HEK293 (cell line): ENCODE measurements around the gene GALNT2.

Source experiments
- SP2 ChIP-seq: fragments of 450-650 bp; formaldehyde crosslinking; IDR thresholded peaks from 2 replicates; pipeline ENCODE4 v1.5.1; 2016; ENCODE audit warnings: missing biosample characterization, missing genetic modification characterization
- YY1 ChIP-seq: fragments of 450-650 bp; formaldehyde crosslinking; IDR thresholded peaks from 2 replicates; pipeline ENCODE4 v1.5.1; 2018; ENCODE audit warnings: missing biosample characterization, missing genetic modification characterization
- YY2 ChIP-seq: fragments of 450-650 bp; formaldehyde crosslinking; IDR thresholded peaks from 2 replicates; pipeline ENCODE4 v1.5.1; 2016; ENCODE audit warnings: missing biosample characterization, missing genetic modification characterization
- ZNF140 ChIP-seq: fragments of 450-650 bp; formaldehyde crosslinking; IDR thresholded peaks from 2 replicates; pipeline ENCODE4 v1.5.1; 2016; ENCODE audit warnings: missing biosample characterization, missing genetic modification characterization
- ZNF223 ChIP-seq: fragments of 450-650 bp; formaldehyde crosslinking; IDR thresholded peaks from 2 replicates; pipeline ENCODE4 v1.5.1; 2016; ENCODE audit warnings: missing biosample characterization, missing genetic modification characterization
- ZNF23 ChIP-seq: fragments of 450-650 bp; formaldehyde crosslinking; IDR thresholded peaks from 2 replicates; pipeline ENCODE4 v1.5.1; 2016; ENCODE audit warnings: missing biosample characterization, missing genetic modification characterization, borderline replicate concordance
- TF ChIP-seq, protein P1 (sequence below): fragments of 450-650 bp; formaldehyde crosslinking; IDR thresholded peaks from 2 replicates; pipeline ENCODE4 v1.5.1; 2016; ENCODE audit warnings: missing biosample characterization, missing genetic modification characterization
- TF ChIP-seq, protein P2 (sequence below): fragments of 450-650 bp; formaldehyde crosslinking; IDR thresholded peaks from 2 replicates; pipeline ENCODE4 v1.5.1; 2016; ENCODE audit warnings: missing biosample characterization, missing genetic modification characterization
- TF ChIP-seq, protein P3 (sequence below): fragments of 450-650 bp; formaldehyde crosslinking; IDR thresholded peaks from 2 replicates; pipeline ENCODE4 v1.5.1; 2016; ENCODE audit warnings: missing biosample characterization, missing genetic modification characterization
- TF ChIP-seq, protein P4 (sequence below): fragments of 450-650 bp; formaldehyde crosslinking; conservative IDR thresholded peaks from 2 replicates; pipeline ENCODE4 v1.5.1; 2016; ENCODE audit warnings: low read depth, missing biosample characterization, missing genetic modification characterization
- TF ChIP-seq, protein P5 (sequence below): fragments of 450-650 bp; formaldehyde crosslinking; IDR thresholded peaks from 2 replicates; pipeline ENCODE4 v1.5.1; 2017; ENCODE audit warnings: missing biosample characterization, missing genetic modification characterization

DNA sequence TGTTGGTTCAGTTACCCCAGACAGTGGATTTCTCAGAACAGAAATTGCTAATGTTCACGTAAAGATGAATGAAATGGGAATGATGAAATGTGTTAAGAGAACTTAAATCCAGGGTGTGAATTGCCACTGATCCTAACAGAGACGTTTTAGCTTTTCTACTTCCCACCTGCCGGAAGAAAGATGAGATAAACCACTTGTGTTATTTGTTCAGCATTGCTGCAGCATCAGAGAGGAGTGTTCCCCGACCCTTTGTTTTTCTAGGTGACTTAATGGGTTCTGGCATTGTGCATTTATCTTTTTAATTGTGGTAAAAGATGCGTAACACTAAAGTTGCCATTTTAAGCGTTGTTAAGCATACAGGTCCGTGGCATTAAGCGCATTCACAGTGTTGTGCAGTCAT is 122.3 kb downstream of the GALNT2 start:
- TF ChIP-seq YY2 (tag by site-specific recombination) (no peak), YY1 (tag by site-specific recombination) (no peak), ZNF140 (tag by site-specific recombination) (no peak), SP2 (no peak), ZNF23 (tag by site-specific recombination) (no peak), ZNF223 (no peak)
- TF ChIP-seq, protein P1, sequence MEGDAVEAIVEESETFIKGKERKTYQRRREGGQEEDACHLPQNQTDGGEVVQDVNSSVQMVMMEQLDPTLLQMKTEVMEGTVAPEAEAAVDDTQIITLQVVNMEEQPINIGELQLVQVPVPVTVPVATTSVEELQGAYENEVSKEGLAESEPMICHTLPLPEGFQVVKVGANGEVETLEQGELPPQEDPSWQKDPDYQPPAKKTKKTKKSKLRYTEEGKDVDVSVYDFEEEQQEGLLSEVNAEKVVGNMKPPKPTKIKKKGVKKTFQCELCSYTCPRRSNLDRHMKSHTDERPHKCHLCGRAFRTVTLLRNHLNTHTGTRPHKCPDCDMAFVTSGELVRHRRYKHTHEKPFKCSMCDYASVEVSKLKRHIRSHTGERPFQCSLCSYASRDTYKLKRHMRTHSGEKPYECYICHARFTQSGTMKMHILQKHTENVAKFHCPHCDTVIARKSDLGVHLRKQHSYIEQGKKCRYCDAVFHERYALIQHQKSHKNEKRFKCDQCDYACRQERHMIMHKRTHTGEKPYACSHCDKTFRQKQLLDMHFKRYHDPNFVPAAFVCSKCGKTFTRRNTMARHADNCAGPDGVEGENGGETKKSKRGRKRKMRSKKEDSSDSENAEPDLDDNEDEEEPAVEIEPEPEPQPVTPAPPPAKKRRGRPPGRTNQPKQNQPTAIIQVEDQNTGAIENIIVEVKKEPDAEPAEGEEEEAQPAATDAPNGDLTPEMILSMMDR = no peak
- TF ChIP-seq, protein P2, sequence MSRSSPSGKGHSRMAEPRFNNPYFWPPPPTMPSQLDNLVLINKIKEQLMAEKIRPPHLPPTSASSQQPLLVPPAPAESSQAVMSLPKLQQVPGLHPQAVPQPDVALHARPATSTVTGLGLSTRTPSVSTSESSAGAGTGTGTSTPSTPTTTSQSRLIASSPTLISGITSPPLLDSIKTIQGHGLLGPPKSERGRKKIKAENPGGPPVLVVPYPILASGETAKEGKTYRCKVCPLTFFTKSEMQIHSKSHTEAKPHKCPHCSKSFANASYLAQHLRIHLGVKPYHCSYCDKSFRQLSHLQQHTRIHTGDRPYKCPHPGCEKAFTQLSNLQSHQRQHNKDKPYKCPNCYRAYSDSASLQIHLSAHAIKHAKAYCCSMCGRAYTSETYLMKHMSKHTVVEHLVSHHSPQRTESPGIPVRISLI (tag by site-specific recombination) = no peak
- TF ChIP-seq, protein P3, sequence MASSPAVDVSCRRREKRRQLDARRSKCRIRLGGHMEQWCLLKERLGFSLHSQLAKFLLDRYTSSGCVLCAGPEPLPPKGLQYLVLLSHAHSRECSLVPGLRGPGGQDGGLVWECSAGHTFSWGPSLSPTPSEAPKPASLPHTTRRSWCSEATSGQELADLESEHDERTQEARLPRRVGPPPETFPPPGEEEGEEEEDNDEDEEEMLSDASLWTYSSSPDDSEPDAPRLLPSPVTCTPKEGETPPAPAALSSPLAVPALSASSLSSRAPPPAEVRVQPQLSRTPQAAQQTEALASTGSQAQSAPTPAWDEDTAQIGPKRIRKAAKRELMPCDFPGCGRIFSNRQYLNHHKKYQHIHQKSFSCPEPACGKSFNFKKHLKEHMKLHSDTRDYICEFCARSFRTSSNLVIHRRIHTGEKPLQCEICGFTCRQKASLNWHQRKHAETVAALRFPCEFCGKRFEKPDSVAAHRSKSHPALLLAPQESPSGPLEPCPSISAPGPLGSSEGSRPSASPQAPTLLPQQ = no peak
- TF ChIP-seq, protein P4, sequence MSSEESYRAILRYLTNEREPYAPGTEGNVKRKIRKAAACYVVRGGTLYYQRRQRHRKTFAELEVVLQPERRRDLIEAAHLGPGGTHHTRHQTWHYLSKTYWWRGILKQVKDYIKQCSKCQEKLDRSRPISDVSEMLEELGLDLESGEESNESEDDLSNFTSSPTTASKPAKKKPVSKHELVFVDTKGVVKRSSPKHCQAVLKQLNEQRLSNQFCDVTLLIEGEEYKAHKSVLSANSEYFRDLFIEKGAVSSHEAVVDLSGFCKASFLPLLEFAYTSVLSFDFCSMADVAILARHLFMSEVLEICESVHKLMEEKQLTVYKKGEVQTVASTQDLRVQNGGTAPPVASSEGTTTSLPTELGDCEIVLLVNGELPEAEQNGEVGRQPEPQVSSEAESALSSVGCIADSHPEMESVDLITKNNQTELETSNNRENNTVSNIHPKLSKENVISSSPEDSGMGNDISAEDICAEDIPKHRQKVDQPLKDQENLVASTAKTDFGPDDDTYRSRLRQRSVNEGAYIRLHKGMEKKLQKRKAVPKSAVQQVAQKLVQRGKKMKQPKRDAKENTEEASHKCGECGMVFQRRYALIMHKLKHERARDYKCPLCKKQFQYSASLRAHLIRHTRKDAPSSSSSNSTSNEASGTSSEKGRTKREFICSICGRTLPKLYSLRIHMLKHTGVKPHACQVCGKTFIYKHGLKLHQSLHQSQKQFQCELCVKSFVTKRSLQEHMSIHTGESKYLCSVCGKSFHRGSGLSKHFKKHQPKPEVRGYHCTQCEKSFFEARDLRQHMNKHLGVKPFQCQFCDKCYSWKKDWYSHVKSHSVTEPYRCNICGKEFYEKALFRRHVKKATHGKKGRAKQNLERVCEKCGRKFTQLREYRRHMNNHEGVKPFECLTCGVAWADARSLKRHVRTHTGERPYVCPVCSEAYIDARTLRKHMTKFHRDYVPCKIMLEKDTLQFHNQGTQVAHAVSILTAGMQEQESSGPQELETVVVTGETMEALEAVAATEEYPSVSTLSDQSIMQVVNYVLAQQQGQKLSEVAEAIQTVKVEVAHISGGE (tag by site-specific recombination) = no peak
- TF ChIP-seq, protein P5, sequence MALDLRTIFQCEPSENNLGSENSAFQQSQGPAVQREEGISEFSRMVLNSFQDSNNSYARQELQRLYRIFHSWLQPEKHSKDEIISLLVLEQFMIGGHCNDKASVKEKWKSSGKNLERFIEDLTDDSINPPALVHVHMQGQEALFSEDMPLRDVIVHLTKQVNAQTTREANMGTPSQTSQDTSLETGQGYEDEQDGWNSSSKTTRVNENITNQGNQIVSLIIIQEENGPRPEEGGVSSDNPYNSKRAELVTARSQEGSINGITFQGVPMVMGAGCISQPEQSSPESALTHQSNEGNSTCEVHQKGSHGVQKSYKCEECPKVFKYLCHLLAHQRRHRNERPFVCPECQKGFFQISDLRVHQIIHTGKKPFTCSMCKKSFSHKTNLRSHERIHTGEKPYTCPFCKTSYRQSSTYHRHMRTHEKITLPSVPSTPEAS = no peak
